Heart right ventricle (tissue), 16 donors: ENCODE measurements around the gene LARP1B. TPM values are rescaled to one million over a fixed set of nuclear protein-coding genes. Genes with fewer than 3 reads are reported as not detected.
"Not testable (repeated sequence)": the region's sequence is repeated elsewhere in the genome, so short reads cannot be mapped to it uniquely, and the experiment has no call there.

Experiments used
- ATAC-seq, 8 donors: fragments of 200-7000 bp; cut with Tn5 transposase; one replicate each; pipeline ENCODE4 v1.9.1; 2020; ENCODE audit warnings: mild to moderate bottlenecking in 8 of 8, moderate library complexity in 8 of 8, moderate number of reproducible peaks in 1 of 8
- DNase-seq, 2 donors: peaks; one replicate each; pipeline ENCODE4 v3.0.0-alpha.2; 2020
- H3K27ac ChIP-seq, 10 donors: fragments of 200-600 bp; sonication (generic) in 2 of 10; one replicate each; pipeline versions ENCODE4 v1.5.0 to v1.8.0; 2020 to 2022; ENCODE audit warnings: mild to moderate bottlenecking in 3 of 10
- H3K27me3 ChIP-seq, 7 donors: fragments of 200-600 bp; one replicate each; pipeline ENCODE4 v1.8.0; 2021 to 2022; ENCODE audit warnings: mild to moderate bottlenecking in 2 of 7
- H3K36me3 ChIP-seq, 9 donors: fragments of 200-600 bp; sonication (generic) in 1 of 9; one replicate each; pipeline versions ENCODE4 v1.5.0 to v1.8.0; 2020 to 2022; ENCODE audit warnings: mild to moderate bottlenecking in 2 of 9
- H3K4me1 ChIP-seq, 9 donors: fragments of 200-600 bp; sonication (generic) in 1 of 9; one replicate each; pipeline versions ENCODE4 v1.5.0 to v1.8.0; 2020 to 2022; ENCODE audit warnings: mild to moderate bottlenecking in 4 of 9
- H3K4me3 ChIP-seq, 10 donors: fragments of 200-600 bp; sonication (generic) in 2 of 10; one replicate each; pipeline versions ENCODE4 v1.5.0 to v1.8.0; 2020 to 2022; ENCODE audit warnings: mild to moderate bottlenecking in 7 of 10, moderate library complexity in 2 of 10
- H3K9me3 ChIP-seq, 11 donors: fragments of 200-600 bp in 10 of 11; sonication (generic) in 2 of 11; one replicate each; pipeline versions ENCODE4 v1.5.0 to v1.8.0; 2013 to 2022; ENCODE audit warnings: mild to moderate bottlenecking in 2 of 11, control low read depth in 1 of 11, moderate library complexity in 1 of 11
- CTCF ChIP-seq, 9 donors: fragments of 200-600 bp; sonication (generic) in 2 of 9; IDR thresholded peaks; one replicate each; pipeline versions ENCODE4 v1.5.0 to v1.8.0; 2021 to 2022; ENCODE audit warnings: antibody characterized with exemption in 9 of 9, mild to moderate bottlenecking in 5 of 9, moderate library complexity in 1 of 9
- WGBS, 2 donors: extraction: QIAGEN DNeasy Blood & Tissue Kit; methylation state at CpG; one replicate each; pipeline ENCODE4 v1.1.7; 2013; ENCODE audit warnings: inconsistent platforms in 1 of 2; 5-methylcytosine and 5-hydroxymethylcytosine counted together
- intact Hi-C, 10 donors: fragments of 100-400 bp; cut with DNase I; formaldehyde crosslinking; loops; one replicate each; pipeline versions ENCODE4 v1.11.1 to v1.14.2; 2022
- polyA plus RNA-seq, 2 donors: library from polyadenylated mRNA; stranded (reverse); fragments of 200-250 nt; gene quantifications; one replicate each; pipeline ENCODE4 v1.2.3, GENCODE V29; 2013
- total RNA-seq, 10 donors: library from RNA; stranded (reverse); fragmentation: NEBNext Ultra II Directional in 3 of 10; extraction: Animal tissue kit (Norgen Biotek cat#: 25700) in 3 of 10; gene quantifications; one replicate each; pipeline versions ENCODE4 v1.2.1 to v1.2.4, GENCODE V29; 2021 to 2023
- donor health status: Arrhythmogenic right ventricular cardiomyopathy.
- donor health status: ischemic (EF 13 %, LVEDD 7.1; RV severe dilation, severe dysfunction).
- donor health status: healthy with polysubstance abuse.
- donor health status: DM: no; HTN: yes; CAD: no.
- donor health status: DM: no; HTN: no; CAD: no.
- donor health status: ischemic (EF 25% LVEDD 6.9; RV normal size, moderate dysfunction).
- donor health status: ischemic (EF 25% LVEDD 5.7; RV mildly dilated, moderate dysfunction).
- donor health status: healthy.
- donor health status: DM: yes; HTN: yes; CAD: no.
- donor health status: Ischemic cardiomyopathy.
- donor health status: ischemic (EF 35%, LVEDD 5.7; RV mildly dilated, moderate dysfunction).
- donor health status: nonischemic (EF 11% LVEDD 7.7; RV severe dilation, severe dysfunction).
- donor health status: DM: yes; HTN: yes; CAD: no.
- donor health status: PGD.
- donor health status: ischemic (EF 29% LVEDD 5.4; RV normal size, mild dysfunction).
- donor health status: nonischemic (EF 23%, LVEDD 6.1; RV moderate dilation, normal function).

LARP1B gene
- total and polyA plus RNA-seq, 12 donors = 14.5 to 20.3 (median 18.9) TPM

- WGBS, 2 donors = 93 to 96% methylated on average over 1 of the region's 1 CpG
Measured at GRCh38 chr4:128039568-128039967, 21.5 kb upstream of the LARP1B start.

GRCh38 chr4:128047019-128047418 lies 14.1 kb upstream of the LARP1B start:
- H3K4me3 ChIP-seq, H3K36me3 ChIP-seq, intact Hi-C loops, H3K27ac ChIP-seq, H3K9me3 ChIP-seq, DNase-seq, H3K4me1 ChIP-seq, H3K27me3 ChIP-seq, ATAC-seq: not testable (repeated sequence)
- WGBS, 2 donors = 85 to 86% methylated on average over 8 to 9 of the region's 9 CpGs

More at GRCh38 chr4:128039568-128039967, 21.5 kb upstream of the LARP1B start:
- H3K36me3 ChIP-seq = peaks cover 0 to 30% (median 5%) of the 10 kb centered on the region in 9 donors
- no peak overlapping the region for H3K4me3 ChIP-seq
- no peak overlapping the region for H3K27ac ChIP-seq
- intact Hi-C loops = no loop called here
- H3K9me3 ChIP-seq = no peaks in the 10 kb centered on the region
- DNase-seq (no peak), ATAC-seq (no peak)
- TF ChIP-seq CTCF (IDR thresholded peaks at IDR 0.05) = no peak
- no peaks in the 10 kb centered on the region for H3K27me3 ChIP-seq
- no peaks in the 10 kb centered on the region for H3K4me1 ChIP-seq

GRCh38 chr4:128047514-128047913 lies 13.6 kb upstream of the LARP1B start:
- H3K27me3 ChIP-seq, H3K36me3 ChIP-seq, H3K9me3 ChIP-seq, H3K4me3 ChIP-seq, H3K4me1 ChIP-seq, intact Hi-C loops, DNase-seq, H3K27ac ChIP-seq, ATAC-seq: not testable (repeated sequence)
- WGBS, 2 donors = 97% methylated on average over 27 to 34 of the region's 34 CpGs

- ATAC-seq, H3K27ac ChIP-seq, intact Hi-C loops, H3K36me3 ChIP-seq, DNase-seq, H3K4me3 ChIP-seq, H3K9me3 ChIP-seq, H3K4me1 ChIP-seq, H3K27me3 ChIP-seq: not testable (repeated sequence)
- 80 to 82% methylated on average over 10 of the region's 10 CpGs for WGBS, 2 donors
Measured at GRCh38 chr4:128051229-128051628, 9.9 kb upstream of the LARP1B start.

- H3K27me3 ChIP-seq, intact Hi-C loops, H3K27ac ChIP-seq, DNase-seq, H3K36me3 ChIP-seq, ATAC-seq, H3K9me3 ChIP-seq, H3K4me1 ChIP-seq, H3K4me3 ChIP-seq: not testable (repeated sequence)
- 90 to 92% methylated on average over 9 of the region's 9 CpGs for WGBS, 2 donors
Measured at GRCh38 chr4:128054907-128055306, 6.2 kb upstream of the LARP1B start.

GRCh38 chr4:128055441-128056206 lies 5.5 kb upstream of the LARP1B start:
- DNase-seq, ATAC-seq, H3K27ac ChIP-seq, H3K27me3 ChIP-seq, H3K4me1 ChIP-seq, H3K36me3 ChIP-seq, intact Hi-C loops, H3K4me3 ChIP-seq, H3K9me3 ChIP-seq: not testable (repeated sequence)
- 93 to 94% methylated on average over 10 of the region's 10 CpGs for WGBS, 2 donors

GRCh38 chr4:128056396-128056795 lies 4.7 kb upstream of the LARP1B start:
- Histone ChIP-seq H3K4me1 (peaks cover 0 to 9% (median 0%) of the 10 kb centered on the region in 9 donors), H3K27me3 (no peaks in the 10 kb centered on the region), H3K27ac (no peak overlapping the region), H3K36me3 (no peaks in the 10 kb centered on the region), H3K9me3 (no peaks in the 10 kb centered on the region), H3K4me3 (no peak overlapping the region)
- intact Hi-C loops = no loop called here
- TF ChIP-seq CTCF (IDR thresholded peaks at IDR 0.05) = no peak
- DNase-seq (no peak), ATAC-seq (no peak)
